Panc1 (cell line): ENCODE data around the gene SSX4. TPM values are rescaled to one million over a fixed set of nuclear protein-coding genes. Genes with fewer than 3 reads are reported as not detected.
"Not testable (repeated sequence)": the region's sequence is repeated elsewhere in the genome, so short reads cannot be mapped to it uniquely, and the experiment has no call there.

Experiments
- ATAC-seq: fragments of 200-7000 bp; cut with Tn5 transposase; 2 replicates; pipeline ENCODE4 v1.9.1; 2020; ENCODE audit warnings: mild to moderate bottlenecking, moderate library complexity
- Bru-seq: library from RNA; stranded (reverse); fragments of 400-500 nt; gene quantifications from one replicate; lab custom pipeline; 2021; lab: Mats Ljungman, UMichigan
- BruChase-seq, 2 experiments: library from RNA; stranded (reverse); fragments of 400-500 nt; gene quantifications; one replicate each; lab custom pipeline; 2021; lab: Mats Ljungman, UMichigan
- BruUV-seq: library from RNA; stranded (reverse); fragments of 400-500 nt; replicated peaks from 2 replicates; lab custom pipeline; 2021; lab: Mats Ljungman, UMichigan
- CTCF ChIA-PET: fragments of 300-600 bp; sonication (Branson Sonifier 250); formaldehyde crosslinking; loops from one replicate; lab custom pipeline; 2022; ENCODE audit warnings: antibody characterized with exemption; lab: Charles Lee
- POLR2A ChIA-PET: fragments of 300-600 bp; sonication (Branson Sonifier 250); formaldehyde crosslinking; loops from one replicate; lab custom pipeline; 2022; ENCODE audit warnings: antibody characterized with exemption; lab: Charles Lee
- DNase-seq: peaks from one replicate; pipeline ENCODE4 v3.0.0-alpha.2; 2010; ENCODE audit warnings: low read depth, low spot score
- H3K27ac ChIP-seq: 2 replicates; pipeline ENCODE4 v1.5.1; 2011; ENCODE audit warnings: mild to moderate bottlenecking, low read length, inconsistent platforms
- H3K27me3 ChIP-seq: fragments of 200-500 bp; sonication (Bioruptor generic); 2 replicates; pipeline ENCODE4 v1.6.0; 2014; ENCODE audit warnings: low read length, inconsistent platforms; ENCODE audit not compliant: control insufficient read depth, insufficient read depth
- H3K36me3 ChIP-seq: fragments of 200-500 bp; sonication (Bioruptor generic); 2 replicates; pipeline ENCODE4 v1.5.1; 2014; ENCODE audit warnings: inconsistent platforms, mild to moderate bottlenecking, low read length, moderate library complexity; ENCODE audit not compliant: control insufficient read depth, insufficient read depth
- H3K4me1 ChIP-seq: 2 replicates; pipeline ENCODE4 v1.5.1; 2011; ENCODE audit warnings: inconsistent platforms, mild to moderate bottlenecking, low read length, moderate library complexity; ENCODE audit not compliant: control insufficient read depth, insufficient read depth
- H3K4me3 ChIP-seq, 2 experiments: 2 replicates each; pipeline ENCODE4 v1.5.1; 2011 to 2012; ENCODE audit warnings: low read depth in 2 of 2, low read length in 2 of 2, mild to moderate bottlenecking in 2 of 2, inconsistent platforms in 1 of 2, moderate library complexity in 1 of 2
- H3K9me3 ChIP-seq: fragments of 200-500 bp; sonication (Bioruptor generic); 2 replicates; pipeline ENCODE4 v1.5.1; 2014; ENCODE audit warnings: low read depth, mild to moderate bottlenecking, inconsistent platforms, low read length, moderate library complexity; ENCODE audit not compliant: control insufficient read depth, insufficient read depth
- CTCF ChIP-seq: fragments of 450-650 bp; IDR thresholded peaks from 2 replicates; pipeline ENCODE4 v1.5.1; 2017; ENCODE audit warnings: mild to moderate bottlenecking
- POLR2AphosphoS5 ChIP-seq: IDR thresholded peaks from 2 replicates; pipeline ENCODE4 v1.6.1; 2012; ENCODE audit warnings: mild to moderate bottlenecking, low read depth, low read length, moderate library complexity
- SIN3A ChIP-seq: IDR thresholded peaks from 2 replicates; pipeline ENCODE4 v1.6.1; 2012; ENCODE audit warnings: low read depth, mild to moderate bottlenecking, low read length, moderate library complexity, borderline replicate concordance; ENCODE audit not compliant: insufficient read depth
- TCF7L2 ChIP-seq: IDR thresholded peaks from 2 replicates; pipeline ENCODE4 v1.6.1; 2011; ENCODE audit warnings: mild to moderate bottlenecking, low read depth, low read length, inconsistent platforms
- in situ Hi-C: cut with HindIII; loops from 2 replicates; pipeline ENCODE4 v1.10.0; 2016; ENCODE audit warnings: low sequenced_read_pairs, low pct_unique_long_range_greater_than_20kb
- intact Hi-C: fragments of 100-400 bp; cut with micrococcal nuclease; formaldehyde crosslinking; loops from one replicate; pipeline ENCODE4 v1.10.0; 2022; ENCODE audit not compliant: unreplicated experiment
- long read RNA-seq: library from polyadenylated mRNA; unstranded; transcript quantifications from one replicate; pipeline ENCODE4 v2.0.0, GENCODE V29; 2021; ENCODE audit not compliant: unreplicated experiment
- polyA plus RNA-seq: library from polyadenylated mRNA; unstranded; fragments of >200 nt; gene quantifications from one replicate; pipeline ENCODE4 v1.2.1, GENCODE V29; 2012; ENCODE audit warnings: missing spikeins; ENCODE audit not compliant: insufficient read length
- total RNA-seq: library from RNA; stranded (reverse); gene quantifications from one replicate; pipeline ENCODE4 v1.2.1, GENCODE V29; 2021; ENCODE audit not compliant: unreplicated experiment
- TF ChIP-seq, protein P1 (sequence below), 2 experiments: IDR thresholded peaks; 2 replicates each; pipeline ENCODE4 v1.6.1; 2011 to 2012; ENCODE audit warnings: low read depth in 2 of 2, control low read depth in 1 of 2, low read length in 1 of 2, mild to moderate bottlenecking in 1 of 2, moderate library complexity in 1 of 2; ENCODE audit not compliant: insufficient read depth in 1 of 2

The SSX4 gene
- total RNA-seq (0.15 TPM), Bru-seq, nascent RNA (not detected), BruChase-seq, experiment 1, labeled RNA remaining after a 2-hour chase (not detected), BruChase-seq, experiment 2, labeled RNA remaining after a 6-hour chase (not detected)
- not detected for polyA plus RNA-seq
- long read RNA-seq: 0 reads

DNA sequence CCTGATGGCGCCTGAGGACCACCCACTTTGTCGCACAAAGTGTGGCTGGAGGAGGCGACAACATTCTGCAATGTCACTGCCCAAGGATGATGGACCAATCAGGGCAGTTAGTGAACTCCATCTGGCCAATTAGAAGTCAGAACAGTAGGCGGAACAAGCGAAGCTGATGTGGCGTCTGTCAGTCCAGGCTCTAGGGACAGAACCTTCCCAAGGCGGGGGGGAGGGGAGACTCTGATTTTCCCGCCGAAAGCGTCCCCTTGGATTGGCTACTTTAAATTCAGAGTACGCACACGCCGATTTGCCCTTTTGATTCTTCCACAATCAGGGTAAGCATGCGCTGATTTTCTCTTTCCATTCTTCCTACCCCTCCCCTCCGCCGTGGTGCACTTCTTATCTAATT lies at the start of gene SSX4:
TSS of gene SSX4 (plus strand) at position 301 of the 400 bp plus-strand sequence. CDS start 515 bp downstream, outside the sequence.
- H3K27ac ChIP-seq, H3K9me3 ChIP-seq, H3K36me3 ChIP-seq, POLR2A ChIA-PET, H3K27me3 ChIP-seq, CTCF ChIA-PET, in situ Hi-C loops, H3K4me3 ChIP-seq, H3K4me1 ChIP-seq, intact Hi-C loops, BruUV-seq, ATAC-seq, DNase-seq: not testable (repeated sequence)

DNA sequence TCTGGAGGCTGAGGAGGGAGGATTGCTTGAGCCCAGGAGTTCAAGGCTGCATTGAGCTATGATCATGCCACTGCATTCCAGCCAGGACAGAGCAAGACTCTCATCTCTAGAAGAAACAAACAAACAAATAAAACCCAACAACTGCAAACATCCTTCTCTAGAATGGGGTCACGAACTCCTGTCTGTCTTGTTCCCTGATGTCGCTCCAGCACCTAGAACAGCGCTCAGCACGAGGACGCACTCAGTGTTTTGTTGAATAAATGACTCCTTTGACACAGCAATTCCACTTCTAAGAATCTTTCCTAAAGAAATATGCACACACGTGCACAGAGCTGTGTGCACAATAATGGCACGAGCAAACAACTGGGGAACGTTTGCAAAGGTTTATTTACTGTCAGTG lies 37.3 kb upstream of the SSX4 start:
- H3K4me3 ChIP-seq, in situ Hi-C loops, BruUV-seq: not testable (repeated sequence)

GRCh38 chrX:48356315-48357094 lies 26.8 kb upstream of the SSX4 start, which contains the start of gene SSX3:
Gene SSX3 (minus strand): TSS chrX:48356703. CDS start chrX:48355249, 1,454 bp downstream.
- CTCF ChIA-PET, H3K4me3 ChIP-seq, DNase-seq, H3K36me3 ChIP-seq, in situ Hi-C loops, H3K4me1 ChIP-seq, H3K27ac ChIP-seq, intact Hi-C loops, POLR2A ChIA-PET, ATAC-seq, H3K9me3 ChIP-seq, H3K27me3 ChIP-seq, BruUV-seq: not testable (repeated sequence)

More for the DNA sequence above, 37.3 kb upstream of the SSX4 start:
- H3K9me3 ChIP-seq, H3K4me1 ChIP-seq, H3K27ac ChIP-seq, intact Hi-C loops, H3K27me3 ChIP-seq, CTCF ChIA-PET, H3K36me3 ChIP-seq, POLR2A ChIA-PET, DNase-seq, ATAC-seq: not testable (repeated sequence)

GRCh38 chrX:48357681-48358080 lies 25.7 kb upstream of the SSX4 start:
- no peaks in the 10 kb centered on the region for H3K27me3 ChIP-seq
- in situ Hi-C loops (no loop called here), intact Hi-C loops (no loop called here)
- POLR2A ChIA-PET: no interaction called here
- no TSS peak for BruUV-seq
- ATAC-seq: no peak
- no peaks in the 10 kb centered on the region for H3K4me1 ChIP-seq
- no peak for DNase-seq
- no peak overlapping the region for H3K27ac ChIP-seq
- H3K9me3 ChIP-seq: no peaks in the 10 kb centered on the region
- CTCF ChIA-PET: no interaction called here
- TF ChIP-seq SIN3A (no peak), TCF7L2 (no peak), CTCF (no peak), POLR2AphosphoS5 (no peak)
- TF ChIP-seq, protein P1, sequence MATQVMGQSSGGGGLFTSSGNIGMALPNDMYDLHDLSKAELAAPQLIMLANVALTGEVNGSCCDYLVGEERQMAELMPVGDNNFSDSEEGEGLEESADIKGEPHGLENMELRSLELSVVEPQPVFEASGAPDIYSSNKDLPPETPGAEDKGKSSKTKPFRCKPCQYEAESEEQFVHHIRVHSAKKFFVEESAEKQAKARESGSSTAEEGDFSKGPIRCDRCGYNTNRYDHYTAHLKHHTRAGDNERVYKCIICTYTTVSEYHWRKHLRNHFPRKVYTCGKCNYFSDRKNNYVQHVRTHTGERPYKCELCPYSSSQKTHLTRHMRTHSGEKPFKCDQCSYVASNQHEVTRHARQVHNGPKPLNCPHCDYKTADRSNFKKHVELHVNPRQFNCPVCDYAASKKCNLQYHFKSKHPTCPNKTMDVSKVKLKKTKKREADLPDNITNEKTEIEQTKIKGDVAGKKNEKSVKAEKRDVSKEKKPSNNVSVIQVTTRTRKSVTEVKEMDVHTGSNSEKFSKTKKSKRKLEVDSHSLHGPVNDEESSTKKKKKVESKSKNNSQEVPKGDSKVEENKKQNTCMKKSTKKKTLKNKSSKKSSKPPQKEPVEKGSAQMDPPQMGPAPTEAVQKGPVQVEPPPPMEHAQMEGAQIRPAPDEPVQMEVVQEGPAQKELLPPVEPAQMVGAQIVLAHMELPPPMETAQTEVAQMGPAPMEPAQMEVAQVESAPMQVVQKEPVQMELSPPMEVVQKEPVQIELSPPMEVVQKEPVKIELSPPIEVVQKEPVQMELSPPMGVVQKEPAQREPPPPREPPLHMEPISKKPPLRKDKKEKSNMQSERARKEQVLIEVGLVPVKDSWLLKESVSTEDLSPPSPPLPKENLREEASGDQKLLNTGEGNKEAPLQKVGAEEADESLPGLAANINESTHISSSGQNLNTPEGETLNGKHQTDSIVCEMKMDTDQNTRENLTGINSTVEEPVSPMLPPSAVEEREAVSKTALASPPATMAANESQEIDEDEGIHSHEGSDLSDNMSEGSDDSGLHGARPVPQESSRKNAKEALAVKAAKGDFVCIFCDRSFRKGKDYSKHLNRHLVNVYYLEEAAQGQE (IDR thresholded peaks at IDR 0.05; ENCODE audit: insufficient read depth in 1 of 2, low read depth in 2 of 2, low read length in 1 of 2): no peak
- H3K36me3 ChIP-seq: no peaks in the 10 kb centered on the region
- H3K4me3 ChIP-seq: no peak overlapping the region

DNA sequence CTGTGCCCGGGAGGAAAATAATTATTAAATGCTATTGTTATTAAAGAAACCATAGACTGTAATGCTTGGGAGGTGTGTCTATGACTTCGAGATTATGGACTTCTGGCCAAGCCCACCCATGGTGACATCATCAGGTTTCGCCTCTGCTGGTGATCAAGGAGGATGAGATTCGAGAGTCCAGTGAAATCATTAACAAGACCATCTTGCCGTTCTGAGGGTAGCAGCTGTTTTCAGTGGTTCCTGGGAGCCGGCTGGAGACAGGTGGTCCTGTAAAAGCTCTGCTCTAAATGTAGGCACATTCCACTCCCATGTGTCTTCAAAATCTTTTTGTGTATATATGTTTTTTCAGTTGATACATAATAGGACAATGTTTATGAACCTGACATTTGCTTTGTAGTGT lies 24.1 kb upstream of the SSX4 start:
- H3K27ac ChIP-seq, in situ Hi-C loops, ATAC-seq, intact Hi-C loops, H3K9me3 ChIP-seq, H3K27me3 ChIP-seq, BruUV-seq, DNase-seq, POLR2A ChIA-PET, H3K4me1 ChIP-seq, H3K4me3 ChIP-seq, CTCF ChIA-PET, H3K36me3 ChIP-seq: not testable (repeated sequence)
